ENCODE data around the gene ZNF215. TPM values are rescaled to one million over a fixed set of nuclear protein-coding genes. Genes with fewer than 3 reads are reported as not detected.

The ZNF215 gene
- total and polyA plus RNA-seq, 2 of the 8 experiments (the other 6 are each of a cell fraction or from before 2014, with no cell fraction given), result 6.4 to 17.9 TPM

GRCh38 chr11:6986487-6986886 is 60.3 kb downstream of the ZNF215 start:
- H3K27me3 ChIP-seq (replicated peaks in 1 of 4; ENCODE audit: control insufficient read depth in 3 of 4, extremely low read depth in 1 of 4, insufficient read depth in 3 of 4, low read length in 3 of 4), result no peaks in the 10 kb centered on the region
- H3K4me2 ChIP-seq (ENCODE audit: insufficient read depth in 1 of 2, low read depth in 2 of 2, low read length in 2 of 2), result no peak overlapping the region
- FAIRE-seq, result no peak
- CTCF ChIA-PET (ENCODE audit: partially characterized antibody), result no interaction called here
- no peak for DNase-seq (ENCODE audit: low read depth in 1 of 2, low spot score in 2 of 2)
- TF ChIP-seq NANOG (IDR thresholded peaks at IDR 0.05; ENCODE audit: insufficient read depth, low read depth, low read length, poor library complexity, severe bottlenecking) (no peak), TAF7 (optimal IDR thresholded peaks at IDR 0.05; ENCODE audit: borderline replicate concordance, low read depth, low read length) (no peak), CHD1 (IDR thresholded peaks at IDR 0.05; ENCODE audit: low read depth, low read length) (no peak), RFX5 (IDR thresholded peaks at IDR 0.05; ENCODE audit: borderline replicate concordance, low read depth, low read length) (no peak), MAFK (IDR thresholded peaks at IDR 0.05; ENCODE audit: low read depth, low read length) (no peak), CREB1 (IDR thresholded peaks at IDR 0.05) (no peak), FOSL1 (IDR thresholded peaks at IDR 0.05; ENCODE audit: insufficient read depth, low read depth, low read length) (no peak), TCF12 (IDR thresholded peaks at IDR 0.05; ENCODE audit: low read depth, low read length) (no peak), KDM4A (IDR thresholded peaks at IDR 0.05; ENCODE audit: low read depth, low read length, severe bottlenecking) (no peak), CTBP2 (IDR thresholded peaks at IDR 0.05; ENCODE audit: borderline replicate concordance, insufficient read depth, insufficient read length, low read length) (no peak)
- H4K8ac ChIP-seq (ENCODE audit: extremely low read depth, insufficient read depth, low read length), result no peak overlapping the region
- no peak overlapping the region for H3K9ac ChIP-seq (replicated peaks in 1 of 4; ENCODE audit: extremely low read depth in 1 of 4, low read depth in 3 of 4, low read length in 3 of 4)
- no peak overlapping the region for H3K4me3 ChIP-seq (ENCODE audit: extremely low read depth in 1 of 4, insufficient read depth in 2 of 4, low read depth in 3 of 4, low read length in 4 of 4)
- no peaks in the 10 kb centered on the region for H3K79me1 ChIP-seq (ENCODE audit: low read depth, low read length)
- no peak overlapping the region for H2AFZ ChIP-seq (ENCODE audit: low read length)
- no peak overlapping the region for H2AK5ac ChIP-seq (ENCODE audit: low read depth, low read length)
- WGBS, 2 experiments (ENCODE audit: extremely low coverage in 1 of 2, insufficient coverage in 1 of 2, insufficient read length in 1 of 2, insufficient replicate concordance in 2 of 2, low coverage in 1 of 2, low lambda C conversion rate in 2 of 2, missing lambda C conversion rate in 1 of 2), result 62% methylated on average over 1 of the region's 1 CpG; no CpG with 5 or more reads in 1 of the 2 experiments
- POLR2A ChIA-PET (ENCODE audit: partially characterized antibody), result no interaction called here
- H3K14ac ChIP-seq (ENCODE audit: insufficient read length), result no peak overlapping the region
- no peaks in the 10 kb centered on the region for H4K20me1 ChIP-seq (replicated peaks in 1 of 2; ENCODE audit: control insufficient read depth in 1 of 2, insufficient read depth in 2 of 2, low read length in 2 of 2)
- no peaks in the 10 kb centered on the region for H3K9me3 ChIP-seq (ENCODE audit: insufficient read depth in 2 of 2, low read depth in 1 of 2, low read length in 1 of 2)
- no peak overlapping the region for H2BK15ac ChIP-seq (ENCODE audit: low read length)
- H3K23me2 ChIP-seq (ENCODE audit: low read depth, low read length), result no peaks in the 10 kb centered on the region
- no peak overlapping the region for H3K56ac ChIP-seq (replicated peaks; ENCODE audit: insufficient read length, low read depth, low read length)
- H4K91ac ChIP-seq (replicated peaks; ENCODE audit: insufficient read length, low read length), result no peak overlapping the region
- H2BK5ac ChIP-seq (ENCODE audit: low read depth, low read length), result no peak overlapping the region
- H3K4ac ChIP-seq (replicated peaks; ENCODE audit: insufficient read length, low read depth, low read length), result no peak overlapping the region
- no peaks in the 10 kb centered on the region for H3K79me2 ChIP-seq (ENCODE audit: control insufficient read depth in 1 of 2, insufficient read depth in 2 of 2, low read length in 2 of 2)
- no peaks in the 10 kb centered on the region for H3K36me3 ChIP-seq (ENCODE audit: control insufficient read depth in 2 of 4, insufficient read depth in 4 of 4, low read length in 3 of 4)
- no peak overlapping the region for H3K23ac ChIP-seq (ENCODE audit: insufficient read length)
- H3K18ac ChIP-seq (ENCODE audit: extremely low read depth, low read length), result no peak overlapping the region
- H2BK12ac ChIP-seq (ENCODE audit: low read depth, low read length), result no peak overlapping the region
- H3K4me1 ChIP-seq (replicated peaks in 1 of 4; ENCODE audit: control insufficient read depth in 3 of 4, insufficient read depth in 4 of 4, low read length in 3 of 4), result no peaks in the 10 kb centered on the region
- H2BK20ac ChIP-seq (ENCODE audit: low read length), result no peak overlapping the region
- no peak overlapping the region for H3K27ac ChIP-seq (ENCODE audit: low read depth, low read length)
- H2BK120ac ChIP-seq (replicated peaks; ENCODE audit: low read depth, low read length), result no peak overlapping the region
- no peak overlapping the region for H4K5ac ChIP-seq (ENCODE audit: insufficient read length, low read depth, low read length)

Measured in H1 (cell line).